DMS114 treated with DMSO at 0.1 percent for 48 hours (cell line): ENCODE measurements around the gene MFAP1.
"Not testable (repeated sequence)": the region's sequence is repeated elsewhere in the genome, so short reads cannot be mapped to it uniquely, and the experiment has no call there.

Experiments
- DNase-seq: peaks from one replicate; lab custom pipeline; 2025; ENCODE audit not compliant: unreplicated experiment; lab: John Stamatoyannopoulos, UW

Gene MFAP1

GRCh38 chr15:43825305-43825704, 815 bp upstream of the MFAP1 start:
- not testable (repeated sequence) for DNase-seq

- no peak for DNase-seq
Measured at GRCh38 chr15:43821505-43821904, 3.0 kb downstream of the MFAP1 start.

GRCh38 chr15:43815064-43815463, 9.4 kb downstream of the MFAP1 start:
- not testable (repeated sequence) for DNase-seq

- no peak for DNase-seq
Measured at GRCh38 chr15:43808960-43809678, 15.4 kb downstream of the MFAP1 start.

- no peak for DNase-seq
Measured at GRCh38 chr15:43808435-43808950, 16.0 kb downstream of the MFAP1 start.

GRCh38 chr15:43802676-43803075, 21.8 kb downstream of the MFAP1 start:
- not testable (repeated sequence) for DNase-seq

GRCh38 chr15:43800286-43801141, 24.0 kb downstream of the MFAP1 start, which contains the start of gene HYPK:
Gene HYPK (plus strand): TSS chr15:43800599. CDS start chr15:43800623, 24 bp downstream.
- DNase-seq = peak; percentile 81

- no peak for DNase-seq
Measured at GRCh38 chr15:43799945-43800285, 24.6 kb downstream of the MFAP1 start, which contains the start of gene SERINC4. Gene SERINC4 (minus strand): TSS chr15:43800220. CDS start chr15:43799986, 234 bp downstream.

GRCh38 chr15:43799209-43799944, 25.1 kb downstream of the MFAP1 start:
- no peak for DNase-seq

- no peak for DNase-seq
Measured at GRCh38 chr15:43796566-43796965, 27.9 kb downstream of the MFAP1 start.

- no peak for DNase-seq
Measured at GRCh38 chr15:43795997-43796396, 28.5 kb downstream of the MFAP1 start.

- no peak for DNase-seq
Measured at GRCh38 chr15:43795197-43795596, 29.3 kb downstream of the MFAP1 start.

- DNase-seq = no peak
Measured at GRCh38 chr15:43794269-43795037, 30.0 kb downstream of the MFAP1 start.

- DNase-seq = no peak
Measured at GRCh38 chr15:43793647-43794046, 30.8 kb downstream of the MFAP1 start.

GRCh38 chr15:43792761-43793476, 31.6 kb downstream of the MFAP1 start:
- DNase-seq = no peak

- peak; percentile 96 for DNase-seq
Measured at GRCh38 chr15:43791993-43792760, 32.3 kb downstream of the MFAP1 start, which contains the start of gene SERF2. Gene SERF2 (plus strand): TSS chr15:43792320. CDS start chr15:43792377, 57 bp downstream.

- no peak for DNase-seq
Measured at GRCh38 chr15:43789409-43789808, 35.1 kb downstream of the MFAP1 start.

- no peak for DNase-seq
Measured at GRCh38 chr15:43779016-43779415, 45.5 kb downstream of the MFAP1 start.
